Lung microvascular endothelial cell (primary cell): Measurements from ENCODE around the gene DEPDC1B. TPM values are rescaled to one million over a fixed set of nuclear protein-coding genes. Genes with fewer than 3 reads are reported as not detected.
"Not testable (repeated sequence)": the region's sequence is repeated elsewhere in the genome, so short reads cannot be mapped to it uniquely, and the experiment has no call there.

Experiments
- DNase-seq, 2 donors: peaks; one replicate each; pipeline versions ENCODE4 v3.0.0 to v3.0.0-alpha.2; 2010; ENCODE audit warnings: low read depth in 2 of 2
- total RNA-seq: library from RNA; depleted of rRNA; stranded (reverse); fragments of >200 nt; gene quantifications from 2 replicates; pipeline ENCODE4 v1.2.1, GENCODE V29; 2014

DEPDC1B gene
- total RNA-seq, 1 donor from 2014 or later, result 1.6 TPM

GRCh38 chr5:60700416-60700757 lies 421 bp upstream of the DEPDC1B start:
- peak; percentile 12 to 33 for DNase-seq

- no peak for DNase-seq
Observed at GRCh38 chr5:60699288-60699608, 718 bp downstream of the DEPDC1B start.

GRCh38 chr5:60698336-60698735 lies 1.6 kb downstream of the DEPDC1B start:
- DNase-seq, result no peak

- no peak for DNase-seq
Observed at GRCh38 chr5:60690326-60690725, 9.6 kb downstream of the DEPDC1B start.

- DNase-seq, result no peak
Observed at GRCh38 chr5:60688980-60689379, 11.0 kb downstream of the DEPDC1B start.

GRCh38 chr5:60687927-60688720 lies 11.8 kb downstream of the DEPDC1B start:
- DNase-seq, result peak; percentile 39 to 47

- no peak for DNase-seq
Observed at GRCh38 chr5:60686157-60686556, 13.8 kb downstream of the DEPDC1B start.

GRCh38 chr5:60685700-60686099 lies 14.3 kb downstream of the DEPDC1B start:
- no peak for DNase-seq

GRCh38 chr5:60685028-60685427 lies 14.9 kb downstream of the DEPDC1B start:
- DNase-seq, result no peak

- not testable (repeated sequence) for DNase-seq
Observed at GRCh38 chr5:60682007-60682406, 18.0 kb downstream of the DEPDC1B start.

- DNase-seq, result no peak
Observed at GRCh38 chr5:60679816-60680215, 20.1 kb downstream of the DEPDC1B start.

- peak; percentile 59 to 65 for DNase-seq
Observed at GRCh38 chr5:60677850-60678664, 21.9 kb downstream of the DEPDC1B start.

GRCh38 chr5:60675286-60675685 lies 24.7 kb downstream of the DEPDC1B start:
- DNase-seq, result no peak

- no peak for DNase-seq
Observed at GRCh38 chr5:60674251-60675069, 25.5 kb downstream of the DEPDC1B start.

GRCh38 chr5:60673334-60673733 lies 26.6 kb downstream of the DEPDC1B start:
- DNase-seq, result no peak

- DNase-seq, result no peak
Observed at GRCh38 chr5:60672693-60673264, 27.2 kb downstream of the DEPDC1B start.

- no peak for DNase-seq
Observed at GRCh38 chr5:60671899-60672692, 27.9 kb downstream of the DEPDC1B start.

GRCh38 chr5:60670749-60671148 lies 29.2 kb downstream of the DEPDC1B start:
- no peak for DNase-seq

GRCh38 chr5:60668686-60669304 lies 31.2 kb downstream of the DEPDC1B start:
- DNase-seq, result peak; percentile 46 to 66

- DNase-seq, result peak in 1 of 2 donors; percentile 69
Observed at GRCh38 chr5:60651872-60652620, 47.9 kb downstream of the DEPDC1B start.
